KOPT-K1 (cell line): ENCODE data around the gene PHF19.

Source experiments
- H3K27ac ChIP-seq: fragments of 200-600 bp; sonication (generic); 2 replicates; pipeline ENCODE4 v1.5.1; 2016; ENCODE audit warnings: antibody characterized with exemption, mild to moderate bottlenecking, low read depth, low read length; ENCODE audit not compliant: poor library complexity, severe bottlenecking
- H3K36me3 ChIP-seq: fragments of 200-600 bp; sonication (generic); 2 replicates; pipeline ENCODE4 v1.5.1; 2017; ENCODE audit warnings: antibody characterized with exemption, mild to moderate bottlenecking, low read length, moderate library complexity; ENCODE audit not compliant: insufficient read depth
- H3K9me3 ChIP-seq: fragments of 200-600 bp; sonication (generic); 2 replicates; pipeline ENCODE4 v1.5.1; 2017; ENCODE audit warnings: antibody characterized with exemption, low read length, mild to moderate bottlenecking; ENCODE audit not compliant: insufficient read depth, poor library complexity, severe bottlenecking

The PHF19 gene

GRCh38 chr9:120875195-120875565 is 1.8 kb downstream of the PHF19 start:
- Histone ChIP-seq H3K36me3 (peaks cover 46% of the 10 kb centered on the region), H3K9me3 (no peaks in the 10 kb centered on the region), H3K27ac (peak overlapping the region; percentile 100)

GRCh38 chr9:120874226-120875194 is 2.5 kb downstream of the PHF19 start:
- Histone ChIP-seq H3K9me3 (no peaks in the 10 kb centered on the region), H3K27ac (peak overlapping the region; percentile 100), H3K36me3 (peaks cover 52% of the 10 kb centered on the region)

- Histone ChIP-seq H3K27ac (peak overlapping the region; percentile 100), H3K9me3 (no peaks in the 10 kb centered on the region), H3K36me3 (peaks cover 58% of the 10 kb centered on the region)
Measured at GRCh38 chr9:120873512-120873911, 3.5 kb downstream of the PHF19 start.

GRCh38 chr9:120872791-120873502 is 4.0 kb downstream of the PHF19 start:
- peak overlapping the region; percentile 100 for H3K27ac ChIP-seq
- H3K9me3 ChIP-seq, result no peaks in the 10 kb centered on the region

GRCh38 chr9:120870206-120870605 is 6.8 kb downstream of the PHF19 start:
- Histone ChIP-seq H3K36me3 (peaks cover 89% of the 10 kb centered on the region), H3K27ac (peak overlapping the region; percentile 70), H3K9me3 (no peaks in the 10 kb centered on the region)

More at GRCh38 chr9:120872791-120873502, 4.0 kb downstream of the PHF19 start:
- H3K36me3 ChIP-seq, result peaks cover 62% of the 10 kb centered on the region

- Histone ChIP-seq H3K27ac (peak overlapping the region; percentile 70), H3K9me3 (no peaks in the 10 kb centered on the region), H3K36me3 (peaks cover 92% of the 10 kb centered on the region)
Measured at GRCh38 chr9:120869726-120870125, 7.3 kb downstream of the PHF19 start.

- H3K36me3 ChIP-seq, result peaks cover 90% of the 10 kb centered on the region
- no peaks in the 10 kb centered on the region for H3K9me3 ChIP-seq
- H3K27ac ChIP-seq, result peak overlapping the region; percentile 70
Measured at GRCh38 chr9:120869360-120869687, 7.7 kb downstream of the PHF19 start.

- H3K36me3 ChIP-seq, result peaks cover 90% of the 10 kb centered on the region
- no peaks in the 10 kb centered on the region for H3K9me3 ChIP-seq
- peak overlapping the region; percentile 70 for H3K27ac ChIP-seq
Measured at GRCh38 chr9:120868676-120869359, 8.2 kb downstream of the PHF19 start.

GRCh38 chr9:120868339-120868675 is 8.7 kb downstream of the PHF19 start:
- Histone ChIP-seq H3K36me3 (peaks cover 90% of the 10 kb centered on the region), H3K27ac (peak overlapping the region; percentile 29), H3K9me3 (no peaks in the 10 kb centered on the region)

GRCh38 chr9:120867676-120868338 is 9.2 kb downstream of the PHF19 start:
- H3K36me3 ChIP-seq, result peaks cover 90% of the 10 kb centered on the region

GRCh38 chr9:120866651-120867050 is 10.3 kb downstream of the PHF19 start:
- H3K27ac ChIP-seq, result no peak overlapping the region
- no peaks in the 10 kb centered on the region for H3K9me3 ChIP-seq
- H3K36me3 ChIP-seq, result peaks cover 90% of the 10 kb centered on the region

More at GRCh38 chr9:120867676-120868338, 9.2 kb downstream of the PHF19 start:
- peak overlapping the region; percentile 29 for H3K27ac ChIP-seq
- no peaks in the 10 kb centered on the region for H3K9me3 ChIP-seq

GRCh38 chr9:120865809-120866208 is 11.2 kb downstream of the PHF19 start:
- H3K36me3 ChIP-seq, result peaks cover 90% of the 10 kb centered on the region
- no peak overlapping the region for H3K27ac ChIP-seq

GRCh38 chr9:120865176-120865575 is 11.8 kb downstream of the PHF19 start:
- peaks cover 90% of the 10 kb centered on the region for H3K36me3 ChIP-seq
- H3K9me3 ChIP-seq, result no peaks in the 10 kb centered on the region
- no peak overlapping the region for H3K27ac ChIP-seq

More at GRCh38 chr9:120865809-120866208, 11.2 kb downstream of the PHF19 start:
- H3K9me3 ChIP-seq, result no peaks in the 10 kb centered on the region

- no peak overlapping the region for H3K27ac ChIP-seq
- peaks cover 90% of the 10 kb centered on the region for H3K36me3 ChIP-seq
- H3K9me3 ChIP-seq, result no peaks in the 10 kb centered on the region
Measured at GRCh38 chr9:120864719-120865118, 12.3 kb downstream of the PHF19 start.
